Skin epidermis (tissue), 12 donors: ENCODE data around the gene ACTL6A.
"Not testable (repeated sequence)": the region's sequence is repeated elsewhere in the genome, so short reads cannot be mapped to it uniquely, and the experiment has no call there.

Experiments used
- H3K27ac ChIP-seq, 21 experiments: fragments of 200-600 bp; sonication (generic) in 11 of 21; one replicate each; pipeline ENCODE4 v1.5.0; 2020; ENCODE audit warnings: mild to moderate bottlenecking in 3 of 21, inconsistent platforms in 2 of 21, moderate library complexity in 2 of 21
- H3K4me3 ChIP-seq, 7 experiments: fragments of 200-600 bp; sonication (generic) in 2 of 7; one replicate each; pipeline ENCODE4 v1.5.0; 2020; ENCODE audit warnings: inconsistent platforms in 2 of 7, mild to moderate bottlenecking in 2 of 7, moderate library complexity in 1 of 7

Gene ACTL6A

GRCh38 chr3:179562591-179563270, at the start of gene ACTL6A:
Gene ACTL6A, plus strand, starts transcription at chr3:179562926. Its CDS starts 167 bp downstream, at chr3:179563093.
- peak within 1 kb of the TSS; percentile 71 to 94 (median 89) for H3K27ac ChIP-seq
- peak within 1 kb of the TSS; percentile 64 to 98 (median 91) for H3K4me3 ChIP-seq

GRCh38 chr3:179513862-179514261, 48.9 kb upstream of the ACTL6A start:
- no peak overlapping the region for H3K27ac ChIP-seq

DNA sequence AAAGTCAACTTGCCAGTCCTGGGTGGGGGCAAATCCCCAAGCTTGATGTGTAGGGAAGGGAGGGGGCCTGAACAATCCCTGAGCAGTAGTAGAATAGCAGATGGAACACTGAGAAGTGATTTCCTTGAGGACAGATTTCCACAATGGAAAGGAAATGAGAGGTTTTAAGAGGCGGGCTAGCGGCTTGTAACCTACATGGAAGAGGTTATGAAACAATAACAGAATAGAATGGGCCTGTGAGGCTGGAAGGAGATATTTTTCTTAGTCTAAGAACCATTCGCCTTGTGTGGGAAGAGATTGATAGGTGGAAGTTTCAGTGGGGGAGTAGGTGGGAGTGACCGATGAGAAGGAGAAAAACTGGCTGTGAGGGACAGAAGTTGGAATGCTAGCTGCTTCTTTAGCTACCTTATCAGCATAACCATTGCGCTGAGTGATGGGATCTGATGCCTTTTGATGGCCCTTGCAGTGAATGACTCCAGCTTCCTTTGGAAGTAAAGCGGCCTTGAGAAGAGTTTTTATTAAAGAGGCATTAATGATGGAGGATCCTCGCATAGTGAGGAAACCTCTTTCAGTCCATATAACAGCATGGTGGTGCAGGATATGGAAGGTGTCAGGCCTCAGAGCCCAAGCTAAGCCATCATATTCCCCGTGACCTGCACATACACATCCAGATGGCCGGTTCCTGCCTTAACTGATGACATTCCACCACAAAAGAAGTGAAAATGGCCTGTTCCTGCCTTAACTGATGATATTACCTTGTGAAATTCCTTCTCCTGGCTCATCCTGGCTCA, 46.1 kb upstream of the ACTL6A start:
- H3K27ac ChIP-seq, H3K4me3 ChIP-seq: not testable (repeated sequence)

More at GRCh38 chr3:179513862-179514261, 48.9 kb upstream of the ACTL6A start:
- no peak overlapping the region for H3K4me3 ChIP-seq

GRCh38 chr3:179526482-179526881, 36.2 kb upstream of the ACTL6A start:
- Histone ChIP-seq H3K27ac (peak overlapping the region in 11 of 21 experiments; percentile 32 to 81 (median 53)), H3K4me3 (no peak overlapping the region)

DNA sequence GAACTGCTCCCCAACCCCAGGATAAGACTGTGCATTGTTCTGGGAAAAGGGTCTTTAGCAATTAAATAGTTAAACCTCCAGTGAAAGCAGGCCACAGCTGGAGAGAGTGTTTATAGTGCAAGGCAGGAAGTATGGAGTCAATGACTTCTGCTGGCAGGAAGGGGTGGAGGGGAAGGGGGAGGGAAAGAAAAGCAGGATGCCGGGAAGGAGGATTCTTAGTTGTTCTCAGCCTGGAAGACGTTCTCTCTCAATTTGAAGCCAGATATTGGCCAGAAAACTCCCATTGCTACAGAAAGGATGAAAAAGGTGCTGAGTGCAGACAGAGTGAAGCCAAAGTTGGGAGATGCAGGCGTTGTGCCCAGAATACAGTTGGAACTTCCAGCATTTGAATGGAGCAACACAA, 35.7 kb upstream of the ACTL6A start:
- Histone ChIP-seq H3K27ac (peak overlapping the region in 14 of 21 experiments; percentile 32 to 81 (median 51)), H3K4me3 (no peak overlapping the region)

GRCh38 chr3:179528772-179529171, 34.0 kb upstream of the ACTL6A start:
- no peak overlapping the region for H3K4me3 ChIP-seq
- H3K27ac ChIP-seq, result no peak overlapping the region

- no peak overlapping the region for H3K27ac ChIP-seq
These were observed 31.1 kb upstream of the ACTL6A start for GRCh38 chr3:179531576-179531975.

GRCh38 chr3:179533274-179533673, 29.5 kb upstream of the ACTL6A start:
- H3K27ac ChIP-seq, result no peak overlapping the region
- H3K4me3 ChIP-seq, result no peak overlapping the region

More at GRCh38 chr3:179531576-179531975, 31.1 kb upstream of the ACTL6A start:
- H3K4me3 ChIP-seq, result no peak overlapping the region

DNA sequence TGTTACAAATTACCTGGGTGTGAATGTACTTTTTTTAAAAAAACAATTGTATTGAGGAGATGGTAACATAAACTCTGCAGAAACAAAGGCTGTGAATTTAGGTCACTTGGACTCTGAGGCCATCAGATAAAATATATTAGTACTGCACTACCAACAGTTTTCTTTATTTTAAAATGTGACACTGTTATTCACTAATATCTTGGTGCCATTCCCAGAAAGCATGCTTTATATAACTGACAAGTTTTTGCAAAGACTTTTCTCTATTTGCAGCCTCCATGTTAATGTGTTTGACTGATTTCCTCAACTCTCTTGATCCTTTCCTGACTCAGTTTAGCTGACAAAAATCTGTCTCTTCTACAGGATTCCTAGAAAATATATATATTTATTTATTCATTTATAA, 26.5 kb upstream of the ACTL6A start:
- no peak overlapping the region for H3K27ac ChIP-seq
- no peak overlapping the region for H3K4me3 ChIP-seq

GRCh38 chr3:179541094-179541493, 21.6 kb upstream of the ACTL6A start:
- Histone ChIP-seq H3K27ac (no peak overlapping the region), H3K4me3 (no peak overlapping the region)

DNA sequence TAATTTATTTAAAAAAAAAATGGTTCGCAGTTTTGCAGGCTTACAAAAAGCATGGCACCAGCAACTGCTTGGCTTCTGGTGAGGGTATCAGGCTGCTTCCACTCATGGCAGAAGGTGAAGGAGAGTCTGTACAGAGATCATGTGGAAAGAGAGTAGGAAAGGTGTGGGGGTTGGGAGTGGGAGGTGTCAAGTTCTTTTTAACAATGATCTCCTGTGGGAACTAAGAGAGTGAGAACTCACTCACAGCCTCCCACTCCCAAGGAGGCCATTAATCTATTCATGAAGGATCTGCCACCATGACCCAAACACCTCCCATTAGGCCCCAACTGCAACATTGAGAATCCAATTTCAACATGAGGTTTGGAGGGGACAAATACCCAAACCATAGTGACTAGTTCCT, 21.1 kb upstream of the ACTL6A start:
- H3K27ac ChIP-seq, result no peak overlapping the region
- H3K4me3 ChIP-seq, result no peak overlapping the region

GRCh38 chr3:179542375-179542774, 20.4 kb upstream of the ACTL6A start:
- H3K27ac ChIP-seq, result no peak overlapping the region
- no peak overlapping the region for H3K4me3 ChIP-seq

GRCh38 chr3:179544981-179545645, 17.6 kb upstream of the ACTL6A start:
- no peak overlapping the region for H3K4me3 ChIP-seq
- H3K27ac ChIP-seq, result peak overlapping the region in 1 of 21 experiments; percentile 10

- H3K27ac ChIP-seq, result no peak overlapping the region
- H3K4me3 ChIP-seq, result no peak overlapping the region
These were observed 15.9 kb upstream of the ACTL6A start for GRCh38 chr3:179546814-179547241.

- Histone ChIP-seq H3K4me3 (no peak overlapping the region), H3K27ac (no peak overlapping the region)
These were observed 11.2 kb upstream of the ACTL6A start for GRCh38 chr3:179551349-179552105.

DNA sequence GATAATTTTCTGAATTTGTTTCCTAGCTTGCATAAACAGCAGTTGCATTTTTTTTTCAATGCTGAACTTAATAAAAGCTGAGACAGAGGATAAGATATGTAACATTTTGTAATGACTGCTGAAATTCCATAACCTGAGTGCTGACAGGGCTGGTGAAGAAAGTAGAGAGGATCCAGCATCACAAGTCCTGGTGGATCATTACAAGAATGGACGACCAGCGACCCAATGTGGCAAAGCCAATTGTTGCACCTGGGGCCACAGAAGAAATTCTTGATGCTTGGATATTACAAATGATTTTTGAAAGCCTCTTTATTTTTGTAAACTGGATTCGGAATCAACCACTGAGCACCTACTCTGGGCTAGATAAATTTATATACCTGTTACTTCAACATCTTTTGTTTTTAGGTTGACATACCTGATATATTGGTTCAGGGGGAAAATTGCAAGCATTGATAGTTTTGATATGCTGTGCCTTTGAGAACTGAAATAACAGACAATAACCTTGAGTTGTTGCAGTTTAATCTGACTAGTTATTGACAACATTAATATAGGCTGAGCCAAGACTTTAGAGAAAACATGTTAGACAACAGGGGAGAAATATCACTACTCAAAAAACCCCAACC, 3.9 kb upstream of the ACTL6A start:
- Histone ChIP-seq H3K4me3 (no peak overlapping the region), H3K27ac (no peak overlapping the region)

- H3K27ac ChIP-seq, result no peak overlapping the region
- H3K4me3 ChIP-seq, result no peak overlapping the region
These were observed 1.9 kb upstream of the ACTL6A start for GRCh38 chr3:179560791-179561190.

DNA sequence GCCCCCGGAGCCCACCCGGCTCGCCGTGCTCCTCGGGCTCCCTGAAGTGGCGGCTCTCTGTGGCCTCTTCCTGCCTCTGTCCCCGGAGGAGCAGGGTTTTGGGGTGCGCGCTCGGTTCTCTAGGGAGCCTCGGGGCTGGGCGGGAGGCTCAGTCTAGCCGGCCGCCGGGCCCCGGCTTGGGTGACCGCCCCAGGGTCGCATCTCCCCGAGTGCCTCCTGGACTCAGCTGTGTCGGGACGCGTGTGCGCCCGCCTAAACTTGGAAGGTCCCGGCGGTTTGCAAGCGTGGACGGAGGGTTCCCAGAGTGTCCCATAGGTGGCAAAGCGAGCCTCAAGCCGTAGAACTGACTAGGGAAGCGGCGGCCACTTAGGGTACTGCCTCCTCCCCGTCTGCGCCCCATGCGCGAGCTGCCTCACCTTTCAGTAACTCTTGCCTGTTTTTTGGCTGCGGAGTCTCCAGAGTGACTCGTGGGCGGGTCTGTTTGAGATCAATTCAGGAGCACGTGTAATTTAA, 601 bp downstream of the ACTL6A start:
- Histone ChIP-seq H3K4me3 (peak overlapping the region; percentile 64 to 98 (median 91)), H3K27ac (peak overlapping the region; percentile 71 to 94 (median 89))

- Histone ChIP-seq H3K27ac (no peak overlapping the region), H3K4me3 (no peak overlapping the region)
These were observed 2.8 kb downstream of the ACTL6A start for GRCh38 chr3:179565496-179565895.
